HCT116 (cell line): ENCODE results near the gene UAP1L1. TPM values are rescaled to one million over a fixed set of nuclear protein-coding genes. Genes with fewer than 3 reads are reported as not detected.

ENCODE experiments used
- ATAC-seq: fragments of 200-7000 bp; cut with Tn5 transposase; 2 replicates; pipeline ENCODE4 v1.9.1; 2020; ENCODE audit warnings: mild to moderate bottlenecking, moderate library complexity
- BruUV-seq: library from RNA; stranded (reverse); fragments of 400-500 nt; replicated peaks from 2 replicates; lab custom pipeline; 2021; lab: Mats Ljungman, UMichigan
- CTCF ChIA-PET: fragments of 300-600 bp; sonication (Branson Sonifier 250); formaldehyde crosslinking; loops from one replicate; lab custom pipeline; 2021; ENCODE audit warnings: antibody characterized with exemption; lab: Charles Lee
- POLR2A ChIA-PET: fragments of 300-600, 350-600 bp; sonication (Branson Sonifier 250); formaldehyde crosslinking; loops from one replicate; lab custom pipeline; 2021; ENCODE audit warnings: antibody characterized with exemption; lab: Charles Lee
- RAD21 ChIA-PET, 2 experiments: fragments of 300-600 bp; sonication (Branson Sonifier 250); formaldehyde crosslinking; loops; one replicate each; lab custom pipeline; 2023; ENCODE audit warnings: low total read pairs in 2 of 2; ENCODE audit not compliant: uncharacterized antibody in 2 of 2, unreplicated experiment in 2 of 2, low non-redundant PET in 1 of 2; lab: Charles Lee
- DNase-seq: peaks from one replicate; pipeline ENCODE4 v3.0.0-alpha.2; 2010; ENCODE audit warnings: low read depth, low spot score
- H2AFZ ChIP-seq: fragments of 200-600 bp; shearing (Covaris generic), sonication (generic); 2 replicates; pipeline ENCODE4 v1.6.1; 2017; ENCODE audit warnings: low read depth, mixed run types, mixed read lengths, antibody characterized with exemption, low read length; ENCODE audit not compliant: poor library complexity, severe bottlenecking
- H3K27ac ChIP-seq: 2 replicates; pipeline ENCODE4 v1.5.1; 2012; ENCODE audit warnings: low read depth, low read length
- H3K27me3 ChIP-seq: fragments of 200-600 bp; sonication (generic); 2 replicates; pipeline ENCODE4 v1.6.1; 2016; ENCODE audit warnings: mixed run types, low read length, mixed read lengths; ENCODE audit not compliant: insufficient read depth
- H3K36me3 ChIP-seq, 2 experiments: fragments of 200-500 bp in 1 of 2; fragments of 200-600 bp in 1 of 2; sonication (Bioruptor generic) in 1 of 2; sonication (generic) in 1 of 2; 2 replicates each; pipeline versions ENCODE4 v1.5.1 to v1.6.1; 2014 to 2016; ENCODE audit warnings: low read length in 2 of 2, inconsistent platforms in 1 of 2, mixed read lengths in 1 of 2, mixed run types in 1 of 2; ENCODE audit not compliant: insufficient read depth in 2 of 2, control insufficient read depth in 1 of 2
- H3K4me1 ChIP-seq, 2 experiments: fragments of 200-600 bp in 1 of 2; sonication (generic) in 1 of 2; 2 replicates each; pipeline versions ENCODE4 v1.5.1 to v1.6.1; 2012 to 2017; ENCODE audit warnings: low read length in 2 of 2, inconsistent platforms in 1 of 2, mild to moderate bottlenecking in 1 of 2, mixed read lengths in 1 of 2, mixed run types in 1 of 2, moderate library complexity in 1 of 2; ENCODE audit not compliant: insufficient read depth in 2 of 2, control insufficient read depth in 1 of 2
- H3K4me2 ChIP-seq: fragments of 200-600 bp; sonication (generic); 2 replicates; pipeline ENCODE4 v1.6.1; 2017; ENCODE audit warnings: mixed run types, low read length, mixed read lengths
- H3K4me3 ChIP-seq, 2 experiments: fragments of 200-600 bp in 1 of 2; sonication (generic) in 1 of 2; replicated peaks in 1 of 2; 2 replicates each; pipeline ENCODE4 v1.5.1; 2011 to 2016; ENCODE audit warnings: low read length in 2 of 2, control low read depth in 1 of 2, low read depth in 1 of 2, mild to moderate bottlenecking in 1 of 2, mixed read lengths in 1 of 2, mixed run types in 1 of 2
- H3K79me2 ChIP-seq: fragments of 200-600 bp; sonication (generic); 2 replicates; pipeline ENCODE4 v1.6.1; 2017; ENCODE audit warnings: mild to moderate bottlenecking, mixed run types, low read length, moderate library complexity, mixed read lengths; ENCODE audit not compliant: insufficient read depth
- H3K9ac ChIP-seq: fragments of 200-600 bp; sonication (generic); 2 replicates; pipeline ENCODE4 v1.6.1; 2016; ENCODE audit warnings: low read length, mixed read lengths
- H3K9me2 ChIP-seq: fragments of 200-600 bp; sonication (generic), shearing (Covaris generic); 2 replicates; pipeline ENCODE4 v1.6.1; 2017; ENCODE audit warnings: mixed run types, mild to moderate bottlenecking, moderate library complexity; ENCODE audit not compliant: insufficient read depth
- H3K9me3 ChIP-seq, 2 experiments: fragments of 200-500 bp in 1 of 2; fragments of 200-600 bp in 1 of 2; sonication (Bioruptor generic) in 1 of 2; sonication (generic) in 1 of 2; 2 replicates each; pipeline ENCODE4 v1.6.1; 2014 to 2017; ENCODE audit warnings: low read length in 2 of 2, mixed read lengths in 2 of 2, inconsistent platforms in 1 of 2, low read depth in 1 of 2, mild to moderate bottlenecking in 1 of 2, mixed run types in 1 of 2, moderate library complexity in 1 of 2; ENCODE audit not compliant: control insufficient read depth in 1 of 2, insufficient read depth in 1 of 2
- H4K20me1 ChIP-seq: fragments of 200-600 bp; sonication (generic), shearing (Covaris generic); 2 replicates; pipeline ENCODE4 v1.6.1; 2017; ENCODE audit warnings: mixed run types, mild to moderate bottlenecking, moderate library complexity; ENCODE audit not compliant: insufficient read depth
- ATF3 ChIP-seq: IDR thresholded peaks from 2 replicates; pipeline ENCODE4 v1.6.1; 2012
- CBX3 ChIP-seq: IDR thresholded peaks from 2 replicates; pipeline ENCODE4 v1.6.1; 2012; ENCODE audit warnings: low read depth
- CEBPB ChIP-seq: IDR thresholded peaks from 2 replicates; pipeline ENCODE4 v1.6.1; 2012; ENCODE audit warnings: low read depth
- ELF1 ChIP-seq: IDR thresholded peaks from 2 replicates; pipeline ENCODE4 v1.6.1; 2012; ENCODE audit warnings: low read depth, borderline replicate concordance
- MAX ChIP-seq: IDR thresholded peaks from 2 replicates; pipeline ENCODE4 v1.6.1; 2012
- POLR2A ChIP-seq: IDR thresholded peaks from 2 replicates; pipeline ENCODE4 v1.7.0; 2011; ENCODE audit warnings: borderline replicate concordance; ENCODE audit not compliant: insufficient read depth, insufficient read length; ENCODE audit errors: extremely low read depth
- POLR2AphosphoS5 ChIP-seq: IDR thresholded peaks from 2 replicates; pipeline ENCODE4 v1.6.1; 2011; ENCODE audit warnings: mild to moderate bottlenecking, low read depth, low read length, moderate library complexity
- RAD21 ChIP-seq: IDR thresholded peaks from 2 replicates; pipeline ENCODE4 v1.6.1; 2012; ENCODE audit warnings: low read depth, mild to moderate bottlenecking
- SIN3A ChIP-seq: IDR thresholded peaks from 2 replicates; pipeline ENCODE4 v1.6.1; 2012; ENCODE audit warnings: low read depth
- SP1 ChIP-seq: IDR thresholded peaks from 2 replicates; pipeline ENCODE4 v1.6.1; 2012; ENCODE audit warnings: low read depth
- SRF ChIP-seq: IDR thresholded peaks from 2 replicates; pipeline ENCODE4 v1.6.1; 2012; ENCODE audit warnings: low read depth
- TCF7L2 ChIP-seq: IDR thresholded peaks from 2 replicates; pipeline ENCODE4 v1.7.0; 2011; ENCODE audit warnings: borderline replicate concordance, inconsistent platforms; ENCODE audit not compliant: insufficient read depth, insufficient read length; ENCODE audit errors: extremely low read depth
- YY1 ChIP-seq: IDR thresholded peaks from 2 replicates; pipeline ENCODE4 v1.6.1; 2011; ENCODE audit warnings: low read length, low read depth, moderate library complexity, mild to moderate bottlenecking; ENCODE audit not compliant: insufficient replicate concordance; ENCODE audit errors: extremely low read depth
- ZBTB33 ChIP-seq: IDR thresholded peaks from 2 replicates; pipeline ENCODE4 v1.6.1; 2011; ENCODE audit warnings: mild to moderate bottlenecking, low read length, moderate library complexity; ENCODE audit not compliant: insufficient replicate concordance; ENCODE audit errors: extremely low read depth
- ZFX ChIP-seq: fragments of 450-650 bp; IDR thresholded peaks from 2 replicates; pipeline ENCODE4 v1.6.1; 2017
- ZNF274 ChIP-seq: fragments of 200-500 bp; sonication (Bioruptor generic); IDR thresholded peaks from 2 replicates; pipeline ENCODE4 v1.6.1; 2014; ENCODE audit warnings: mild to moderate bottlenecking, low read depth, low read length, inconsistent platforms
- intact Hi-C: fragments of 100-400 bp; cut with micrococcal nuclease; formaldehyde crosslinking; loops from 2 replicates; pipeline ENCODE4 v1.10.0; 2022
- total RNA-seq: library from RNA; stranded (reverse); gene quantifications from one replicate; pipeline ENCODE4 v1.2.1, GENCODE V29; 2021; ENCODE audit not compliant: unreplicated experiment
- TF ChIP-seq, protein P1 (sequence below), 3 experiments: fragments of 200-600 bp in 1 of 3; sonication (generic) in 1 of 3; IDR thresholded peaks in 2 of 3; conservative IDR thresholded peaks in 1 of 3; 2 replicates each; pipeline ENCODE4 v1.5.1; 2012 to 2017; ENCODE audit warnings: low read depth in 2 of 3, low read length in 2 of 3, antibody characterized with exemption in 1 of 3, borderline replicate concordance in 1 of 3, control low read depth in 1 of 3, mild to moderate bottlenecking in 1 of 3, mixed read lengths in 1 of 3, mixed run types in 1 of 3, moderate library complexity in 1 of 3; ENCODE audit not compliant: insufficient read depth in 1 of 3

The UAP1L1 gene
- total RNA-seq, 1 experiment from 2014 or later = 11.0 TPM

DNA sequence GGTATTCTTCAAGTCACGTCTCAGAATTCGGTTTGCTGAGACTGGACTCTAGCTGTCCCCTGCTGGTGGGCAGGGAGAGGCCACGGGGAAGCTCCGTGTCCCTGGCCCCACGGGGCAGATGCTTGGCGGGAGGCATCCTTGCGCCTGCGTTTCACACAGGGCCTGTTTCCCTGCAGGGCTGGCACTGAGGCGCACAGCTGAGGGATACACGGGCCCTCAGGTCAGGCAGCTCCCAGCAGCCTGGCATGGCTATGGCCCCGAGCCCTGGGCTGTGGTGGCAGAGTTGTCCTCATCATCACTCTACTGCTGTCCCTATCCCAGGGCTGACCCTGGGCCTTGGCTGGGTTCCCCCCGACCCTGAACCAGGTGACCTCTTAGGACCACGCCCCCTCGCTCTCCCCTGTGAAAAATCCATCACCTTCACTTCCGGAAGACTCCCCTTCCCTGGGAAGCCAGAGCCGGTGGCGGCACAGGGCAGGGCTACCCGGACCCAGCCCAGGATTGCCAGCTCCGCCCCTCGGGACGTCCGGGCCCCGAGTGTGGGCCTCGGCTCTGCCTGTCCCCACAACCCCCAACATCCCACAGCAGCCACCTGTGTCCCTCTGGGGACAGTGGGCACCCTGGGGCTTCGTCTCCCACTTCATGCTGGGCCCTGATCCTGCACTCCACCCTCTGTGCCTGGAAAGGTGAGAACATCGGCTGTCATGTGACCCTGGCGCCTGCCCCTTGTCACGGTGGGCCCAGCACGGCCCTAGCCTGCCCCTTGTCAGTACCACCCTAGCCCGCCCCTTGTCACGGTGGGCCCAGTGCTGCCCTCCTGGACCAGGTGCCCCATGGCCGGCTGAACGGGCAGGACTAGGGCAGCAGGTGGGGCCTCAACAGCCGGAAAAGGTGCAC, 32.2 kb downstream of the UAP1L1 start:
- H3K4me2 ChIP-seq = no peak overlapping the region
- POLR2A ChIA-PET = no interaction called here
- H4K20me1 ChIP-seq = no peaks in the 10 kb centered on the region
- no peaks in the 10 kb centered on the region for H3K9me2 ChIP-seq
- H2AFZ ChIP-seq = no peak overlapping the region
- H3K9ac ChIP-seq = no peak overlapping the region
- H3K9me3 ChIP-seq = no peaks in the 10 kb centered on the region
- no peak for TF ChIP-seq YY1
- no peak for TF ChIP-seq ZBTB33
- TF ChIP-seq ELF1 = no peak
- no peak for TF ChIP-seq CEBPB
- TF ChIP-seq CBX3 = no peak
- TF ChIP-seq SP1 = no peak
- no peak for TF ChIP-seq POLR2A
- TF ChIP-seq ZNF274 = no peak
- no peak for TF ChIP-seq RAD21
- TF ChIP-seq SRF = no peak
- no peak for TF ChIP-seq POLR2AphosphoS5
- TF ChIP-seq SIN3A = no peak
- no peak for TF ChIP-seq TCF7L2
- TF ChIP-seq ZFX = no peak
- TF ChIP-seq, protein P1, sequence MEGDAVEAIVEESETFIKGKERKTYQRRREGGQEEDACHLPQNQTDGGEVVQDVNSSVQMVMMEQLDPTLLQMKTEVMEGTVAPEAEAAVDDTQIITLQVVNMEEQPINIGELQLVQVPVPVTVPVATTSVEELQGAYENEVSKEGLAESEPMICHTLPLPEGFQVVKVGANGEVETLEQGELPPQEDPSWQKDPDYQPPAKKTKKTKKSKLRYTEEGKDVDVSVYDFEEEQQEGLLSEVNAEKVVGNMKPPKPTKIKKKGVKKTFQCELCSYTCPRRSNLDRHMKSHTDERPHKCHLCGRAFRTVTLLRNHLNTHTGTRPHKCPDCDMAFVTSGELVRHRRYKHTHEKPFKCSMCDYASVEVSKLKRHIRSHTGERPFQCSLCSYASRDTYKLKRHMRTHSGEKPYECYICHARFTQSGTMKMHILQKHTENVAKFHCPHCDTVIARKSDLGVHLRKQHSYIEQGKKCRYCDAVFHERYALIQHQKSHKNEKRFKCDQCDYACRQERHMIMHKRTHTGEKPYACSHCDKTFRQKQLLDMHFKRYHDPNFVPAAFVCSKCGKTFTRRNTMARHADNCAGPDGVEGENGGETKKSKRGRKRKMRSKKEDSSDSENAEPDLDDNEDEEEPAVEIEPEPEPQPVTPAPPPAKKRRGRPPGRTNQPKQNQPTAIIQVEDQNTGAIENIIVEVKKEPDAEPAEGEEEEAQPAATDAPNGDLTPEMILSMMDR (IDR thresholded peaks at IDR 0.05 in 2 of 3, conservative IDR thresholded peaks at IDR 0.05 in 1 of 3; ENCODE audit: borderline replicate concordance in 1 of 3, insufficient read depth in 1 of 3, low read depth in 2 of 3, low read length in 2 of 3) = no peak
- TF ChIP-seq ATF3 = no peak
- TF ChIP-seq MAX = no peak
- ATAC-seq (peak; percentile 13; the same call in 1 of the 2 replicates), DNase-seq (no peak)
- H3K79me2 ChIP-seq = peaks cover 19% of the 10 kb centered on the region
- H3K4me3 ChIP-seq = no peak overlapping the region
- no TSS peak for BruUV-seq
- RAD21 ChIA-PET = no interaction called here
- peaks cover 8 to 47% of the 10 kb centered on the region in 2 experiments; a peak in 3 of 4 replicates for H3K36me3 ChIP-seq
- intact Hi-C loops = no loop called here
- peaks cover 0 to 9% of the 10 kb centered on the region in 2 experiments; a peak in 1 of 4 replicates for H3K4me1 ChIP-seq
- H3K27ac ChIP-seq = no peak overlapping the region; the same call in 1 of the 2 replicates
- CTCF ChIA-PET = interaction anchor here (0.9 kb wide), 1 partner anchor 41 kb away, joined by 4 read pairs; no protein-coding TSS in a partner anchor
- no peaks in the 10 kb centered on the region for H3K27me3 ChIP-seq
